ENCODE measurements around the gene IL25. TPM values are rescaled to one million over a fixed set of nuclear protein-coding genes. Genes with fewer than 3 reads are reported as not detected.

The IL25 gene
- total and polyA plus RNA-seq, 4 donors, result not detected

DNA sequence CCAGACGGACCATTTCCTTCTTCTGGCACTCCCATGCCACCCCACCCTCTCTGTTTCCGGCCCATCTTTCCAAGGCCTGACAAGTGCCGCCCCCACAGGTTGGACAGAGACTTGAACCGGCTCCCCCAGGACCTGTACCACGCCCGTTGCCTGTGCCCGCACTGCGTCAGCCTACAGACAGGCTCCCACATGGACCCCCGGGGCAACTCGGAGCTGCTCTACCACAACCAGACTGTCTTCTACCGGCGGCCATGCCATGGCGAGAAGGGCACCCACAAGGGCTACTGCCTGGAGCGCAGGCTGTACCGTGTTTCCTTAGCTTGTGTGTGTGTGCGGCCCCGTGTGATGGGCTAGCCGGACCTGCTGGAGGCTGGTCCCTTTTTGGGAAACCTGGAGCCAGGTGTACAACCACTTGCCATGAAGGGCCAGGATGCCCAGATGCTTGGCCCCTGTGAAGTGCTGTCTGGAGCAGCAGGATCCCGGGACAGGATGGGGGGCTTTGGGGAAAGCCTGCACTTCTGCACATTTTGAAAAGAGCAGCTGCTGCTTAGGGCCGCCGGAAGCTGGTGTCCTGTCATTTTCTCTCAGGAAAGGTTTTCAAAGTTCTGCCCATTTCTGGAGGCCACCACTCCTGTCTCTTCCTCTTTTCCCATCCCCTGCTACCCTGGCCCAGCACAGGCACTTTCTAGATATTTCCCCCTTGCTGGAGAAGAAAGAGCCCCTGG, 3.1 kb downstream of the IL25 start:
- no peak for ATAC-seq (ENCODE audit: insufficient read depth, low FRiP score)
- Histone ChIP-seq H3K27ac (ENCODE audit: low read depth in 1 of 2, low read length in 1 of 2) (no peak overlapping the region), H3K4me1 (ENCODE audit: control insufficient read depth in 5 of 5, insufficient read depth in 5 of 5, low read length in 5 of 5) (peaks cover 0 to 12% (median 0%) of the 10 kb centered on the region in 5 donors), H3K9me3 (ENCODE audit: control insufficient read depth in 4 of 4, insufficient read depth in 3 of 4, low read length in 3 of 4) (no peaks in the 10 kb centered on the region), H3K27me3 (ENCODE audit: control insufficient read depth in 3 of 3, insufficient read depth in 3 of 3, low read length in 2 of 3) (no peaks in the 10 kb centered on the region), H3K4me3 (no peak overlapping the region), H3K9ac (ENCODE audit: insufficient read depth in 1 of 2, low read length in 2 of 2) (no peak overlapping the region), H3K36me3 (ENCODE audit: control insufficient read depth in 4 of 4, insufficient read depth in 4 of 4, low read length in 4 of 4) (no peaks in the 10 kb centered on the region)
- TF ChIP-seq, protein P1, sequence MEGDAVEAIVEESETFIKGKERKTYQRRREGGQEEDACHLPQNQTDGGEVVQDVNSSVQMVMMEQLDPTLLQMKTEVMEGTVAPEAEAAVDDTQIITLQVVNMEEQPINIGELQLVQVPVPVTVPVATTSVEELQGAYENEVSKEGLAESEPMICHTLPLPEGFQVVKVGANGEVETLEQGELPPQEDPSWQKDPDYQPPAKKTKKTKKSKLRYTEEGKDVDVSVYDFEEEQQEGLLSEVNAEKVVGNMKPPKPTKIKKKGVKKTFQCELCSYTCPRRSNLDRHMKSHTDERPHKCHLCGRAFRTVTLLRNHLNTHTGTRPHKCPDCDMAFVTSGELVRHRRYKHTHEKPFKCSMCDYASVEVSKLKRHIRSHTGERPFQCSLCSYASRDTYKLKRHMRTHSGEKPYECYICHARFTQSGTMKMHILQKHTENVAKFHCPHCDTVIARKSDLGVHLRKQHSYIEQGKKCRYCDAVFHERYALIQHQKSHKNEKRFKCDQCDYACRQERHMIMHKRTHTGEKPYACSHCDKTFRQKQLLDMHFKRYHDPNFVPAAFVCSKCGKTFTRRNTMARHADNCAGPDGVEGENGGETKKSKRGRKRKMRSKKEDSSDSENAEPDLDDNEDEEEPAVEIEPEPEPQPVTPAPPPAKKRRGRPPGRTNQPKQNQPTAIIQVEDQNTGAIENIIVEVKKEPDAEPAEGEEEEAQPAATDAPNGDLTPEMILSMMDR (IDR thresholded peaks at IDR 0.05; ENCODE audit: control extremely low read depth, extremely low read depth), result no peak
- WGBS, 2 donors, result 86 to 89% methylated on average over 21 of the region's 21 CpGs
- DNase-seq, result no peak

DNA sequence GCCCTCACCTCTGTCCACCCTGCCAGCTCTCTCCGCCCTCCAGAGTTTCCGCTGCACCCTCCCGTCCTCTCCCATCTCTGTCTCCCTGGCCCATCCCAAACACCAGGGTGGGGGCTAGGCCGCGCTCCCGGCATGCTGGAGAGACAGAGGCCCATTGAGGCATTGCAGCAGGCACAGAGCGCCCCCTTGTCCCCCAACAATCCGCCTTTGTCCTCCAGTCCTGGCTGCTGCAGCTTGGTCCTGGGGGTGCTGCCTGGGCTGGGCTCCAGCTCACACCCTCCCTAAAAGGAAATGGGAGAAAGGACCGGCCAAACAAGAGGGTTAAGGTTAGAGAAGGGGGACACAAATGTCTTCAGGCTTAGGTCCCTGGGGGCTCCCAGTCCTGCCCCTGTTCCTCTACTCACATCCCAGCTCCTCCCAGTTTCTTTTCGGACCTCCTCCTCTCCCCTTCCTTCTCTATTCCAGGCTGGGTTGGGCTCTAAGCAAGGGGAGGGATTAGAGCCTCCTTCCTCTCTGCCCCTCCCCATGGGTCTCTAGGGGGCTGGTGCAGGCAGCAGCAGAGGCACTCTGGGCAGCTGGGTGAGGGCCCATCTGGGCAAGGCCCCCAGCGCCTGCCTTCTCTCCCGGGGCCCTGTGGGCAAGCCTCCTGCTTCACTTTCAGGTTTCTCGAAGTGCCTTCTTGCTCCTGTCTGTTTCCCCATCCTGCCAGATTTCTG, 4.0 kb downstream of the IL25 start, which contains the start of gene CMTM5:
Gene CMTM5 (plus strand): TSS at position 565 of the 716 bp plus-strand sequence. CDS start 206 bp downstream, outside the sequence.
- WGBS, 2 donors, result 59 to 70% methylated on average over 13 of the region's 13 CpGs
- peak; percentile 44 to 75 (median 61) for DNase-seq
- TF ChIP-seq, protein P1 (IDR thresholded peaks at IDR 0.05; ENCODE audit: control extremely low read depth, extremely low read depth), result no peak
- ATAC-seq (ENCODE audit: insufficient read depth, low FRiP score), result no peak
- no peak within 1 kb of the TSS for H3K4me3 ChIP-seq
- peak within 1 kb of the TSS in 1 of 2 donors; percentile 5 for H3K9ac ChIP-seq (ENCODE audit: insufficient read depth in 1 of 2, low read length in 2 of 2)
- peaks cover 0 to 12% (median 0%) of the 10 kb centered on the region in 5 donors for H3K4me1 ChIP-seq (ENCODE audit: control insufficient read depth in 5 of 5, insufficient read depth in 5 of 5, low read length in 5 of 5)
- no peaks in the 10 kb centered on the region for H3K9me3 ChIP-seq (ENCODE audit: control insufficient read depth in 4 of 4, insufficient read depth in 3 of 4, low read length in 3 of 4)
- H3K27ac ChIP-seq (ENCODE audit: low read depth in 1 of 2, low read length in 1 of 2), result no peak within 1 kb of the TSS
- no peaks in the 10 kb centered on the region for H3K36me3 ChIP-seq (ENCODE audit: control insufficient read depth in 4 of 4, insufficient read depth in 4 of 4, low read length in 4 of 4)
- H3K27me3 ChIP-seq (ENCODE audit: control insufficient read depth in 3 of 3, insufficient read depth in 3 of 3, low read length in 2 of 3), result no peaks in the 10 kb centered on the region

DNA sequence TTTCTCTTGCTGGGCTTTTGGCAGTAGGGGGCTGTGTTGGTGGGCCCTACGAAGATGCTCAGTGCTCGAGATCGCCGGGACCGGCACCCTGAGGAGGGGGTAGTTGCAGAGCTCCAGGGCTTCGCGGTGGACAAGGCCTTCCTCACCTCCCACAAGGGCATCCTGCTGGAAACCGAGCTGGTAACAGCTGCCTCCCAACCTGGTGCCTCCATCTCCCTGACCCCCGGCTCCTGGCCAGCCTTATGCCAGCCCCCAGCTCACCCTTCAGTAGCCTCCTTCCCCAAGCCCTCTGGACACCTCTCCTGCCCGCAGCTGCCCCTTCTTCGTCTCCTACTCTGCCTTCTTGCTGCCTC, 4.6 kb downstream of the IL25 start:
- TF ChIP-seq, protein P1 (IDR thresholded peaks at IDR 0.05; ENCODE audit: control extremely low read depth, extremely low read depth), result no peak
- no peak for ATAC-seq (ENCODE audit: insufficient read depth, low FRiP score)
- Histone ChIP-seq H3K4me1 (ENCODE audit: control insufficient read depth in 5 of 5, insufficient read depth in 5 of 5, low read length in 5 of 5) (peaks cover 0 to 12% (median 0%) of the 10 kb centered on the region in 5 donors), H3K36me3 (ENCODE audit: control insufficient read depth in 4 of 4, insufficient read depth in 4 of 4, low read length in 4 of 4) (no peaks in the 10 kb centered on the region), H3K4me3 (no peak overlapping the region), H3K9me3 (ENCODE audit: control insufficient read depth in 4 of 4, insufficient read depth in 3 of 4, low read length in 3 of 4) (no peaks in the 10 kb centered on the region), H3K9ac (ENCODE audit: insufficient read depth in 1 of 2, low read length in 2 of 2) (no peak overlapping the region), H3K27me3 (ENCODE audit: control insufficient read depth in 3 of 3, insufficient read depth in 3 of 3, low read length in 2 of 3) (no peaks in the 10 kb centered on the region), H3K27ac (ENCODE audit: low read depth in 1 of 2, low read length in 1 of 2) (no peak overlapping the region)
- DNase-seq, result no peak
- 59 to 81% methylated on average over 11 of the region's 11 CpGs for WGBS, 2 donors
